Prostate gland (tissue), 2 donors: ENCODE data around the gene PDLIM7. TPM values are rescaled to one million over a fixed set of nuclear protein-coding genes. Genes with fewer than 3 reads are reported as not detected.

Source experiments
- DNase-seq: peaks from one replicate; pipeline ENCODE4 v3.0.0-alpha.2; 2019; ENCODE audit warnings: low spot score
- H3K27ac ChIP-seq, 2 donors: fragments of 200-600 bp; sonication (generic); 2 replicates each; pipeline ENCODE4 v1.5.1; 2017 to 2019
- H3K27me3 ChIP-seq: fragments of 200-600 bp; sonication (generic); replicated peaks from 2 replicates; pipeline ENCODE4 v1.5.1; 2019; ENCODE audit not compliant: insufficient read depth
- H3K36me3 ChIP-seq, 2 donors: fragments of 200-600 bp; sonication (generic); 1 replicate in 1 of 2; 2 replicates in 1 of 2; pipeline versions ENCODE4 v1.5.1 to v1.8.1; 2017 to 2019
- H3K4me1 ChIP-seq: fragments of 200-600 bp; sonication (generic); replicated peaks from 2 replicates; pipeline ENCODE4 v1.5.1; 2019
- H3K4me3 ChIP-seq, 2 donors: fragments of 200-600 bp; sonication (generic); 2 replicates each; pipeline ENCODE4 v1.5.1; 2017 to 2019
- H3K9me3 ChIP-seq: fragments of 200-600 bp; sonication (generic); 2 replicates; pipeline ENCODE4 v1.5.1; 2017
- POLR2A ChIP-seq: fragments of 450-650 bp; IDR thresholded peaks from one replicate; pipeline ENCODE4 v1.6.1; 2016; ENCODE audit warnings: antibody characterized with exemption, mild to moderate bottlenecking
- POLR2AphosphoS5 ChIP-seq: sonication (generic); formaldehyde crosslinking; IDR thresholded peaks from one replicate; pipeline ENCODE4 v1.6.1; 2017; ENCODE audit warnings: antibody characterized with exemption
- WGBS: methylation state at CpG from one replicate; pipeline ENCODE4 v1.1.5; 2018; 5-methylcytosine and 5-hydroxymethylcytosine counted together
- intact Hi-C: fragments of 100-400 bp; cut with DNase I; formaldehyde crosslinking; loops from one replicate; pipeline ENCODE4 v1.14.2; 2022
- total RNA-seq, 2 donors: library from RNA; depleted of rRNA; stranded (reverse); fragments of >200 nt; gene quantifications; one replicate each; pipeline ENCODE4 v1.1.0, GENCODE V29; 2016
- TF ChIP-seq, protein P1 (sequence below), 4 experiments: fragments of 200-600 bp in 2 of 4; fragments of 450-650 bp in 2 of 4; sonication (generic) in 2 of 4; IDR thresholded peaks; 1 replicate in 3 of 4; 2 replicates in 1 of 4; pipeline ENCODE4 v1.5.1; 2016 to 2019; ENCODE audit warnings: antibody characterized with exemption in 4 of 4, mild to moderate bottlenecking in 2 of 4, moderate library complexity in 2 of 4

Gene PDLIM7
- total RNA-seq, 2 donors from 2014 or later = 155 to 235 TPM

DNA sequence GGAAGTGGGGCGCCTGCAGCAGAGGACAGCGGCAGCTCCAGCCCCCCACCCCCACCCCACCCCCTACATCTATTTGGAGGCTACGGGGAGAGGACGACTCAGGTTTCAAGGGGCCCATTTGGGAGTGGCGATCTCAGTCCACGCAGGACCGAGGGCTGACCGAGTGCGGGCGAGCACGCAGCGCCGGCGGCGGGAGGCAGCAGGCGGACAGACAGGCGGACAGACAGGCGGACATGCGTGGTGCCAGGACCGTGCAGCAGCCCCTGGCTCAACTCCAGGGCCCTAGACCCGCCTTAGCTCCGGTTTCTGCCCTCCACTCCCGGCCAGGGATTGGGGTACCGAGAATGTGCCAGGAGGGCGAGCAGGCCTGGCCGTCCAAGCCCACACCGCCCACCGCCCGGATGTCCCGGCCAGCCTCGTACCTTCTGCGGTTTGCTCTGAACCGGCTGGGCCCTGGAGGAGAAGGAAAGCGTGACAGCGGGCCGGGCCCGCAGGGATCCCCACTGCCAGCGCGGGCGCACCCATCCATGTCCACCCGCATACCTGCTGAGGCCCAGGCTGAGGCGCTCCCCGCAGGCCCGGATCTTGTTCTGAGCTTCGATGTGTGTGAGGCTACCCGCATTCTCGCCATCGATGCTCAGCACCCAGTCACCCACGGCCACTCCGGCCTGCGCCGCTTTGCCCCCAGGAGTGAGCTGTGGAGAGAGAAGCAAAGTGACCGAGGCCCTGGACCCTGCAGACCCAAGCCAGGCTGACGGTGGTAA is 5.2 kb downstream of the PDLIM7 start:
- Histone ChIP-seq H3K36me3 (peaks cover 0 to 5% of the 10 kb centered on the region in 2 donors), H3K27ac (peak overlapping the region in 1 of 2 donors; percentile 86), H3K27me3 (no peaks in the 10 kb centered on the region), H3K4me1 (peaks cover 4% of the 10 kb centered on the region), H3K9me3 (no peaks in the 10 kb centered on the region), H3K4me3 (no peak overlapping the region)
- DNase-seq = no peak
- TF ChIP-seq POLR2A (no peak), POLR2AphosphoS5 (no peak)
- TF ChIP-seq, protein P1, sequence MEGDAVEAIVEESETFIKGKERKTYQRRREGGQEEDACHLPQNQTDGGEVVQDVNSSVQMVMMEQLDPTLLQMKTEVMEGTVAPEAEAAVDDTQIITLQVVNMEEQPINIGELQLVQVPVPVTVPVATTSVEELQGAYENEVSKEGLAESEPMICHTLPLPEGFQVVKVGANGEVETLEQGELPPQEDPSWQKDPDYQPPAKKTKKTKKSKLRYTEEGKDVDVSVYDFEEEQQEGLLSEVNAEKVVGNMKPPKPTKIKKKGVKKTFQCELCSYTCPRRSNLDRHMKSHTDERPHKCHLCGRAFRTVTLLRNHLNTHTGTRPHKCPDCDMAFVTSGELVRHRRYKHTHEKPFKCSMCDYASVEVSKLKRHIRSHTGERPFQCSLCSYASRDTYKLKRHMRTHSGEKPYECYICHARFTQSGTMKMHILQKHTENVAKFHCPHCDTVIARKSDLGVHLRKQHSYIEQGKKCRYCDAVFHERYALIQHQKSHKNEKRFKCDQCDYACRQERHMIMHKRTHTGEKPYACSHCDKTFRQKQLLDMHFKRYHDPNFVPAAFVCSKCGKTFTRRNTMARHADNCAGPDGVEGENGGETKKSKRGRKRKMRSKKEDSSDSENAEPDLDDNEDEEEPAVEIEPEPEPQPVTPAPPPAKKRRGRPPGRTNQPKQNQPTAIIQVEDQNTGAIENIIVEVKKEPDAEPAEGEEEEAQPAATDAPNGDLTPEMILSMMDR (IDR thresholded peaks at IDR 0.05) = no peak
- intact Hi-C loops = no loop called here
- 87% methylated on average over 49 of the region's 54 CpGs for WGBS

DNA sequence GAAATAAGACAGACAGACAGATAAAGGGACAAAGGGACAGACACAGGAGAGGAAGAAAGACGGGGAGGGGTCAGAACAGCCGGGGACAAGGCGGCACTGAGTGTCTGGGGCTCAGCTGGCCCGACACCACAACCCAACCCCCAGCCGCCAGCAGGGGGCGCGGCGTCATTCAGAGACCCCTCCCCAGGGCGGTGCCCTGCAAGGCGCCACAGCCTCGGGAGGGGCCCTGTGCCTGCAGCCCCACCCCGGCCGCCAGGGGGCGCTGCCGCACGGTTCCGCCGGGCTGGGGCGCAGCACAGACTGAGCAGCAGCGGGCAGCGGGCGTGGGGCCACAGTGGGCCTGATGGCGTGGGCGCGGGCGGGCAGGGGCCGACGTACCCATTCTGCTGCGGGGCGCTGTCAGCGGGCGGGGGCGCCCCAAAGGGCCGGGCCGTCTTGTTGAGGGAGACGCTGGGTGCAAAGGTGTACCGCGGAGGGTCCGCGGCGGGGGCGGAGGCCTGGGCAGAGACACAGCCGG is 5.9 kb downstream of the PDLIM7 start:
- TF ChIP-seq, protein P1 (IDR thresholded peaks at IDR 0.05) = peak in 3 of 4 experiments; percentile 45 to 61 (median 53)
- TF ChIP-seq POLR2A = no peak
- H3K27ac ChIP-seq = peak overlapping the region in 1 of 2 donors; percentile 86
- peaks cover 0 to 5% of the 10 kb centered on the region in 2 donors for H3K36me3 ChIP-seq
- no peak overlapping the region for H3K4me3 ChIP-seq
- WGBS = 67% methylated on average over 43 of the region's 43 CpGs
- no peak for DNase-seq
- intact Hi-C loops = no loop called here
- no peaks in the 10 kb centered on the region for H3K27me3 ChIP-seq
- H3K9me3 ChIP-seq = no peaks in the 10 kb centered on the region
- peaks cover 3% of the 10 kb centered on the region for H3K4me1 ChIP-seq

DNA sequence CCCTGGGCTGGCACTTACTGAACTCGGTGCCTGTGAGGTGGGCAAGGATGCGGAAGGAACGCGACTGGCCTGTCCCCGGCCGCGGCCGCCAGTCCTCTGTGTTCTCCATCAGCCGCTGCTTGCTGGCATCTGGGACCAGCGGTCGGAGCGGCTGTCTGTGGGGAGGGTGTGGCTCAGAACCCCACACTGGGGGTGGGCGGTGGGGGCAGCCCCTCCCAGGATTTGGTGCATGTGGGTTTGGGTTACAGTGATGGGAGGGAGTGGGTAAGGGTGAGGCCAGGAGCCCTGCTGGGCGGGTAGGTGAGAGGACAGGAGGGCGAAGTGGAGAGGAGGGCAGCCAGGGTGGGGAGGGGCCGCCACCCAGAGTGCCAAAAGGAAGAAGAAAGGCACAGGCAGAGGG is 6.4 kb downstream of the PDLIM7 start:
- 76% methylated on average over 16 of the region's 16 CpGs for whole genome bisulfite sequencing
- Histone ChIP-seq H3K27me3 (no peaks in the 10 kb centered on the region), H3K4me3 (no peak overlapping the region), H3K9me3 (no peaks in the 10 kb centered on the region), H3K4me1 (no peaks in the 10 kb centered on the region), H3K27ac (peak overlapping the region in 1 of 2 donors; percentile 86), H3K36me3 (peaks cover 0 to 5% of the 10 kb centered on the region in 2 donors)
- no peak for DNase-seq
- intact Hi-C loops = no loop called here
- TF ChIP-seq POLR2AphosphoS5 (no peak), POLR2A (no peak)
- TF ChIP-seq, protein P1 (IDR thresholded peaks at IDR 0.05) = no peak

DNA sequence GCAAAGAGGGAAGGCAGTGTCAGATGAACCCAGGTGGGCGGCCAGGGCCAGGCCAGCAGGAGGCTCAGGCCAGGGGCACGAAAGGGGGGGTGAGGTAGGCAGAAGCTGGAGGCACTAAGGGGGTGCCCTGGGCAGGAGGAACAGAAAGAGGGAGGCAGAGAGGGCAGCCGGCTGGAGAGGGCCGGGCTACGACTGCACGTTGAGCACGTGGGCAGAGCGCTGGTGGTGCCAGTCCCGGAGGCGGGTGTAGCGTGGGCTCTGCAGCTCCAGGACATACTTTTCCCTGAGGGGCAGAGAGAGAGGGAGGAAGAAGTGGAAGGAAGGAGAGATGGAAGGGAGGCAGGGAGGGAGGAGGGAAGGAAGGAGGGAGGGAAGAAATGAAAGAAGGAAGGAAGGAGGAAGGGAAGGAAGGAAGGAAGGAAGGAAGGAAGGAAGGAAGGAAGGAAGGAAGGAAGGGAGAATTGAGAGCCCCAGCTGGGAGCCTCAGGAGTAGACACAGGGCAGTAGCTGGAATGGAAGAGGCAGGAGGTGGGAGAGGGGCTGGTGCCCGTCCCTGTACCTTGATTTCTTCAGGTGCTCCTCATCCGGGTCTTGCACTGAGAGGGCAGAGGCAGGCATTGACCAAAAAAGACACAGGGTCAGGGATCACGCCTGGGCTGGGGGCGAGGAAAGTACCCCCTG is 7.0 kb downstream of the PDLIM7 start:
- Histone ChIP-seq H3K4me3 (no peak overlapping the region), H3K4me1 (no peaks in the 10 kb centered on the region), H3K36me3 (peaks cover 0 to 5% of the 10 kb centered on the region in 2 donors), H3K27ac (no peak overlapping the region), H3K27me3 (no peaks in the 10 kb centered on the region), H3K9me3 (no peaks in the 10 kb centered on the region)
- 82% methylated on average over 15 of the region's 15 CpGs for WGBS
- no peak for DNase-seq
- TF ChIP-seq, protein P1 (IDR thresholded peaks at IDR 0.05) = no peak
- TF ChIP-seq POLR2A (no peak), POLR2AphosphoS5 (no peak)
- intact Hi-C loops = no loop called here
